Measurements from ENCODE around the gene ADD1.
"Not testable (repeated sequence)": the region's sequence is repeated elsewhere in the genome, so short reads cannot be mapped to it uniquely, and the experiment has no call there.

The ADD1 gene

DNA sequence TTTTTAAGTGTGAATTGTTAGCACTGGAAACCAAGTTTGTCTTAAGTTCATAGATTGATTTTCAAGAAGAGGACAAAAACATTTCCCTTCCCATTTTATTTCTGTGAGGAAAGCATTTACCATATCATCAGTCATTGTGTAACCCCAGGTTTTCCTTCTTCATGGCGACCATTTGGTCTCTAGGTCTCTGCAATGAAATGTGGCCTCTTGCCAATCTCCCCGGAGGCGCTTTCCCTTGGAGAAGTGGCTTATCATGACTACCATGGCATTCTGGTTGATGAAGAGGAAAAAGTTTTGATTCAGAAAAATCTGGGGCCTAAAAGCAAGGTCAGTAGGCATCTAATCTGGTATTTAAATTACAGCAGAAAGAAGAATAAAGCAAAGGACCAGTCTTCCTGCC lies 54.4 kb downstream of the ADD1 start:
- no peak for DNase-seq

DNA sequence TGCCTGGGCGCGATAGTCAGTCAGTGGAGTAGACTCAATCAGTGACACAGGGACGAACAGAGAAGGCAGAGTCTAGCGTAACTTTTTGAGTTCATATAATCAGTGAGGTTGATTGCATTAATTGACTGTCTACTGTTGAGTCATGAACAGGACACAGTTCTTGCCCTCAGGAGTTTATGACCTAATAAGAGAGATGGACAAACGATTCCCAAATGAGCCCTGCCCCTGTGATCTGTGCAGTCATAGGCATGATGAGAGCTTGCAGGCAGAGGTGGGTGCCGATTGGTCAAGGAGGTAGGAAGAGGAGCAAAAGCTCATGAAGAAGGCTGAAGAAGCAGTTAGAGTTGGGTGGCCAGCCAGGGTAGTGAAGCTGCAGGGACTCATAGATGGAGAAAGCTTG lies 57.1 kb downstream of the ADD1 start:
- DNase-seq = no peak

DNA sequence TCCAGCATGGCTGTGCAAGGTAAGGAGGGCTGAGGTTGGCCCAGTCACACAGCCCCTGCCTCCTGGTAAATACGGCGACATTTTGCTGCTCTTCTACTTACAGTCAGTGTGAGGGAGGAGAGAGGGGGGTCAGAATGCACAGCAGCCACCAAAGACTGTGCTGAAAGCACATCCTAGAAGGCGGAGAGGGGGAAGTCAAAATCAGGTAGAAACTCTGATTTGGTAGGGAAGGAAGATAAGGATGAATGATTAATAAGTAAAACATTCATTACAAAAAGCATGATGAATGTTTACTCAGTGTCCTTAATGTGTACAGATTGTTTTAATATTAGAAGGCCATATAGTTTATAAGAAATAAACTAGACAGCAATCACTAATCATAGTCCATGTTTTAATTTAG lies 57.5 kb downstream of the ADD1 start:
- DNase-seq = no peak

DNA sequence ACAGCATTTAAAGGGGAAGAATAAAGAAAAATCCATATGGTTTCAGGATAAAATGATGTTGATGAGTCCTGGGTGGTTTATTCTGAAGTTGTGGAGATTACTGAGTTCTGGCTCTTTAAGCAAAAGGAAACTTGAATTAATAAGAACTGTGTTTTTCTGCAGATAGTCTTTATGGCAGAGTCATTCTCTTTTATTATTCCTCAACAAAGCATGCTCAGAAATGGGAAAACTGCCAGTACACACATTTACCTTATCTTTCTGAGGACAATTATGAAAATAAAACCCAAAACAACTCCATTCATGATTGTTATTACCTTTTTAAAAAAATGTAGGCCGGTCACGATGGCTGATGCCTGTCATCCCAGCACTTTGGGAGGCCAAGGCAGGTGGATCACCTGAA lies 58.5 kb downstream of the ADD1 start:
- DNase-seq = no peak

DNA sequence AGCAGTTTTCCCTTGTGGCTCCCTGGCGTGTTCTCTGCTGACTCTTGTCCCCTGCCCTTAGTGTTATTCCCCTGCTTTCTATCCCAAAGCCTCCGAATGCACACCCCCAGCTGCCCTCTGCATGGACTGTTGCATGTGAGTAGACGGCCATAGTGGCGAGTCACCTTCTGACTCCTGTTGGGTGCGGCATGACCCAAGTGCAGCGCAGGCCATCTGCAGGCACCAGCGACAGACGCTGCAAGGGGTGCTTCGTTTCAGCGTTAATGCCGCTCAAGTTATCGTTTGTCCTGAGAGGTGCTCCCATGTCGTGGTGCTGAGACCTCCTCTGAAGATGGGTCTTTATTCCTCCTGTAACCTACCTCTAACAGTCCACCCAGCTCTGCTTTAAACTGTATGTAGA lies 61.9 kb downstream of the ADD1 start:
- DNase-seq = no peak

DNA sequence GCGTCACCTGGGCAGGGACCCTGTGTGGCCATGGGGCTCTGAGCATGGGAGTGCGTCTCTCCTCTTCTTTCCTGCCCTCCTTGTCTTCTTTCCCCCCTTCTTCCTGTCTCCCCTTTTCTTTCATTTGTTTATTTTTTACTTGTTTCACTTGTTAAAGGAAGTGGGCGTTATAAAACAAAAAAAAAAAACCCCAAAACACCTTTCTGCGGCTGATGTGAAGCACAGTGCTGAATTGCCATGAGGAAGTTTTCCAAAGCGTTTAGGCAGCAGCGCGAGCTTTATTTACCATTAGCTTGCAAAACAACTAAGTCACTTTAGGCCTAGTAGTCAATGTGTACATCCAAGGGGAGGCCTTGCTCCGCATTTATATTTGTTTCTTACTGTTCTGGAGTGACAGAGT lies 62.6 kb downstream of the ADD1 start:
- DNase-seq = no peak

DNA sequence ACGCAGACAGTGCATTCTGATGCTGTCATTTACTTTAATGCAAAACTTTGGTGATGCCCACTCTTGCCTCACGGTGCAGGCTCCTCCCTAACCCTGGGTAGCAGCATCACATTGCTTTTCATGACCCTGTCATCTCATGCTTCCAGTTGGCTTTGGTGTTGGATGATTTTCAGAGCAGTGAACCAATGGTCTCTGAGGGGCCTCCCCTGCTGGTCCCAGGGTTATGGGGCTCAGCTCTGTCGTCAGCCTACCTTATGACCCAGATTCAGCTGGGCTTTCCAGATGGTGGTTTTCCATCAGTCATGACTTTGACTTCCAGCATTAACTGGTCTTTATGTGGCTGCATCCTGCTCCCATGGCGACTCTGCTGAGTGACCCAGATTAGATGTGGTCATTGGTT lies 63.6 kb downstream of the ADD1 start:
- no peak for DNase-seq

DNA sequence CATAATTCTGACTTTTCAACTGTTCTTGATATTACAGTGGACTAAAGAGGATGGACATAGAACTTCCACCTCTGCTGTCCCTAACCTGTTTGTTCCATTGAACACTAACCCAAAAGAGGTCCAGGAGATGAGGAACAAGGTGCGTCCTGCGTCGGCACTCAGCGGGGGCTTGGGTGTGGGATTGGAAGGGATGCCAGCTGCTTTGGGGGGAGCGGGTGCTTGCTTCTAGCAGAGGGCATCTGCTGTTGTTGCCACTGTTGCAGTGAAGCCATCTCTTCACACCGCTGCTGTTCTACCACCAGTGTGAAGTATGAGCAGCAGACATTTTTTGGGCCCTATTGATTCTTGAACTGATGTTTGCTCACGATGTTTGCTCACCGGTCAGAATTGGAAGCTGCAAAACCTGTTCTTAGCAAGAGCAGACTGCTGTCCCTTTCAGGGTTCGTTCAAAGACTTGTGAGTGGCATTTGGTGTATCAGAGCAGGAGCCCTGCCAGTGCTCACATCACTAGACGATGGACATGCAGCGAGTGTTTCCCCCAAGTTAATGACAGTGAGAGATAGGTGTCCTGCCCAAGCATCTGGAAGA lies 64.2 kb downstream of the ADD1 start:
- DNase-seq = no peak

DNA sequence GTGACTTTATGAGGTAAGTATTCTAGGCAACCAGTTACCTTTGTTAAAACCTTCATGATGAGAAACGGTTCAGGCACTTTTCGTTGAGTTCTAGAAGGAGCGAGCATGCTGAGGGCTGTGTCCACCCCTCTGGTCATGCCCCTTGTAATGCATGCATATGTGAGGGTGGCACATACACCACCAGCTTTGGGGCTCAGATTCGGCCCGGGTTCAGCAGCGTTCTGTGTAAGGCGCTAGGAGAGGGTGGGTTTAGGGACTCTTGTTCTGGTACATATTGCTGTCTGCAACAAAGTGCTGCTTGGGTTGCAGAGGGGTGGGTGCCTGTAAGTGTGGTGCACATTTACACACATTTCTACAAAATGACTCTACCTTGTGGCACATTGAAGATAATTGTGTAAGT lies 65.0 kb downstream of the ADD1 start:
- DNase-seq = no peak

DNA sequence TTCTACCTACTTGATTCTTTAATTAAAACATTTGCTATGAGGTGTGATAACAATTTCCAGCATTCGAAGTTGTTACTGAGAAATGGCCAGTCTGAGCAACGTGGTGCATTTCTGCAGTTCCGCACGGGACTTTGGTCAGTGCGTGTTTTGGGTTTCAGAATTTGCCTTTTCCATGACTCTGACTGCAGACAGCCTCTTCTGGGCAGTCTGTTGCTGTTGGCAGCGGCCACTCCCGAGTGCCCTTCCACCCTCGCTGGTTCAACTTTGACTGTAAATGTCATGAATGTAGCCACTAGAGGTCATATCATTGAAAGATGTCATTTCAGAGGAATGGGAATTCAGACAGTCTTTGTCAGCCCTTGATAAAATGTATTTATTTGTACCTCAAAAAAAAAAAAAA lies 65.9 kb downstream of the ADD1 start:
- DNase-seq = no peak

DNA sequence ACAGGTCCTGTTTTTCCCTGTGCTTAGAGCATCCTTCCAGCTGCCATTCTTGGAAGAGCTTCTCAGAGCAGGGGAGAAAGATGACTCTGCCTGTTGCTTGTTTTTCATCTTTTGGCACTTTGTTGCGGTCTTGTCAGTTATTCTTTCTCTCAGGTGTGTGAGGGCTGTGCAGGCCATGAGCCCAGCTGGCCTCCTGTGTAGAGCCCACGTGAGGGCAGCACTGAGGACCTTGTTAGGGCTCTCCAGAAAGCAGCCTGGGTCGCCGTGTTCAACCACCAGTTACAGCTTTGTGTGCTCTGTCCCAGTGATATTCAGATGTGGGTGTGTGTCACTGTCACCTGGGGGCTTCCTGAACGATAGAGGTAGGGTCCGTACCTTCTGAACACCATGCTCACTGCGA lies 66.8 kb downstream of the ADD1 start:
- DNase-seq = no peak

DNA sequence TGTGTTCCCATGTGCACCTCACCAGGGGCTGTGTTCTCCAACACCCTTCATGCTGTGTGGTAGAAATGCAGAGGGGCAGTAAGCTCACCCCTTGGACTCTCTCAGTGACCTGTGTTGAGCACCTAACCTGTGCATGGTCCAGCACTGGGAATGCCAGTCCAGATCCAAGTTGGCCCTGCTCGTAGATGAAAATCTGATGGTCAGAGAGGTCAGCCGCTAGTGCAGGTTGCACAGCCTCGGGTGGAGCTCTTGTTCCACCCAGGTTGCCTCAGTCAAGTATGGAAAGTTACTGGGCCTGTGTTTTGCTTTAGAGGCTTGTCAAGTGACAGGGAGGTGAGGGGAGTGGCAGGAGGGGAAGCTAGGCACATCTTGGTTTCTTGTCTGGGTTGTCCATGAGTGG lies 68.2 kb downstream of the ADD1 start:
- no peak for DNase-seq

DNA sequence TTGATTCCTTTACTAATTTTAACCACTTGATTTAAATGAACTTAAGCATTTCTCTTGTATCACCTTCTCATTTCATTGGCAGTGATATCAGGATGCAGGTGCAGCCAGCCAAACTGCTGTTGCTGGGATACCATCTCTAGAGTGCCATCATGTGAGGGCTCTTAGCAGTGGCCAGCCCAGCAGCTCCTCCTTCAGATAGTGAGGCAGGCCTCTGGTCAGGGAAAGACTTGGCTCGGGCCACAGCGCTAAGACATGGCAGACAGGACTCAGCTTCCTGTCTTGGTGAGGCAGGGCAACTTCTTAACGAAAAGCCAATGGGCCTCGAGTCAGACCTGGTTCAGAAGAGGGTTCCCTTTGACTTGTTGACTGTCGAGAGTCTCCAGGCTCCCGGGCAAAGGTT lies 69.5 kb downstream of the ADD1 start:
- no peak for DNase-seq

DNA sequence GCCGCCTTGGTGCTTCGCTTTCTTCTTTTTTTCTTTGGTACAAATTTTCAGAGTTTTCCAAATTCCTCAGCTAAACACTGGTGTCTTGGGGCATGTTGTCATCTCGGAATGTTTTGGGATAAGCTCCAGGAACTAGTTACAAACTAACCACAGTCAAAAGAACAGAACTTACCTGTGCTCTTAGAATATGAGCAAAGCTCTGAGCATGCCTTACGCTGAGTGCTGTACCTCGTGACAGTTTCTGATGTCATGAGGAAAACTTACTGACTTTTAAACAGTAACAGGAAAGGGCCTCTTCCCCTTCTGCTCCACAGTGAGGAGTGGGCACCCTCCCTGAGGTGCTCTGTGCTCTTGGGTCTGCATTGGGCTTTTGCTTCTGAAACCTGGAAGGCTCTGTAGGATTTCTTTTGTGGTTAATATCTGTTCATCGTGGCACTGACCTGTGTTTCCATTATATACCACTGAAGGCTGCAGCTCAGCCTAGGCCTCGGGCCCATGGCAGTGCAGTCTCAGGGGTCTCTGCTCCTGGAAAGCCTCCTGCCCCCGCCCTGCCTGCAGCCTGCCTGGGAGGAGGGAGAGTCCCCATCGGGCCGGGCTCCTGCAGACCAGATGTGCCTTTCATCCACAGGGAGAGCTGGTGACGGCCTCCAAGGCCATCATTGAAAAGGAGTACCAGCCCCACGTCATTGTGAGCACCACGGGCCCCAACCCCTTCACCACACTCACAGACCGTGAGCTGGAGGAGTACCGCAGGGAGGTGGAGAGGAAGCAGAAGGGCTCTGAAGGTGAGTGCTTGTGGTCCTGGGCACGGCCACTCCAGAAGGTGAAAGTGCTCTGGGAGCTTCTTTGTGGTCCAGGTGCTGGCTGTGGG lies 70.8 kb downstream of the ADD1 start:
- no peak for DNase-seq

DNA sequence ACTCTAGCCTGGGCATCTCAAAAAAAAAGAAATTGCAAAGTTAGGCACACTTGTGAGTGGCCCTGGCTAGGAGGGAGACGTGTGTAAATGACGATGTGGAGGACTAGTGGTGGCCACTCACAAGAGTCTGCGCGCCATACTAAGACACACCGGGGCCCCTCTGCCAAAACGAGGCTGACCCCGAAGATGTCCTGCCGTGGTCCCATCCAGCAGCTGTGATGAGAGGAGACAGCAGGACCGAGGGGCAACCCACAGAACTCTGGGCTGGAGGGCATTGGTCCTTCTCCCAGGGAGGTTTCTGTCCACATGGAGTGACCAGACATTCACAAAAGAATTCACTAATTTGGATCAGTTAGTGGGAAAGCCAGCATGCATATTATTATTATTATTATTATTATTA lies 72.1 kb downstream of the ADD1 start:
- no peak for DNase-seq

DNA sequence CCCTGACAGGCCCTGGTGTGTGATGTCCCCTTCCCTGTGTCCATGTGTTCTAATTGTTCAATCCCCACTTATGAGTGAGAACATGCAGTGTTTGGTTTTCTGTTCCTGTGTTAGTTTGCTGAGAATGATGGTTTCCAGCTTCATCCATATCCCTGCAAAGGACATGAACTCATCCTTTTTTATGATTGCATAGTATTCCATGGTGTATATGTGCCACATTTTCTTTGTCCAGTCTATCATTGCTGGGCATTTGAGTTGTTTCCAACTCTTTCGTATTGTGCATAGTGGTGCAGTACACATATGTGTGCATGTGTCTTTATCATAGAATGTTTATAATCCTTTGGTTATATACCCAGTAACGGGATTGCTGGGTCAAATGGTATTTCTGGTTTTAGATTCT lies 73.1 kb downstream of the ADD1 start:
- not testable (repeated sequence) for DNase-seq

DNA sequence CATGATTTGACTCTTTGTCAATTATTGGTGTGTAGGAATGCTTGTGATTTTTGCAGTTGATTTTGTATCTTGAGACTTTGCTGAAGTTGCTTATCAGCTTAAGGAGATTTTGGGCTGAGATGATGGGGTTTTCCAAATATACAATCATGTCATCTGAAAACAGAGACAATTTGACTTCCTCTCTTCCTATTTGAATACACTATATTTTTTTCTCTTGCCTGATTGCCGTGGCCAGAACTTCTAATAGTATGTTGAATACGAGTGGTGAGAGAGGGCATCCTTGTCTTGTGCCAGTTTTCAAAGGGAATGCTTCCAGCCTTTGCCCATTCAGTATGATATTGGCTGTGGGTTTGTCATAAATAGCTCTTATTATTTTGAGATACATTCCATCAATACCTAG lies 74.7 kb downstream of the ADD1 start:
- not testable (repeated sequence) for DNase-seq

DNA sequence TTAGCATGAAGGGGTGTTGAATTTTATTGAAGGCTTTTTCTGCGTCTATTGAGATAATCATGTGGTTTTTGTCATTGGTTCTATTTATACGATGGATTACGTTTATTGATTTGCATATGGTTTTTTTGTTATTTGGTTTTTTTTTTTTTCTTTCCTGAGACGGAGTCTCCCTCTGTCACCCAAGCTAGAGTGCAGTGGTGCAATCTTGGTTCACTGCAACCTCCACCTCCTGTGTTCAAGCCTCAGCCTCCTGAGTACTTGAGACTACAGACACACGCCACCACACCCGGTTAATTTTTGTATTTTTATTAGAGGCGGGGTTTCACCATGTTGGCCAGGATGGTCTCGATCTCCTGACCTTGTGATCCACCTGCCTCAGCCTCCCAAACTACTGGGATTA lies 75.1 kb downstream of the ADD1 start:
- not testable (repeated sequence) for DNase-seq

DNA sequence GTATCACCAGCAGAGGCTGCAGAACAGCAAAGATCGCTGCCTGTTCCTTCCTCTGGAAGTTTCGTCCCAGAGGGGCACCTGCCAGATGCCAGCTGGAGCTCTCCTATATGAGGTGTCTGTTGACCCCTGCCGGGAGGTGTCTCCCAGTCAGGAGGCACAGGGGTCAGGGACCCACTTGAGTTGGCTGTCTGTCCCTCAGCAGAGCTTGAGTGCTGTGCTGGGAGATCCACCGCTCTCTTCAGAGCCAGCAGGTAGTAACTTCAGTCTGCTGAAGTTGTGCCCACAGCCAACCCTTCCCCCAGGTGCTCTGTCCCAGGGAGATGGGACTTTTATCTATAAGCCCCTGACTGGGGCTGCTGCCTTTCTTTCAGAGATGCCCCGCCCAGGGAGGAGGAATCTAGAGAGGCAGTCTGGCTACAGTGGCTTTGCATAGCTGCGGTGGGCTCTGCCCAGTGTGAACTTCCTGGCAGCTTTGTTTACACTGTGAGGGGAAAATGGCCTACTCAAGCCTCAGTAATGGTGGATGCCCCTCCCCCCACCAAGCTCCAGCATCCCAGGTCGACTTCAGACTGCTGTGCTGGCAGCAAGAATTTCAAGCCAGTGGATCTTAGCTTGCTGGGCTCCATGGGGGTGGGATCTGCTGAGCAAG lies 78.9 kb downstream of the ADD1 start:
- not testable (repeated sequence) for DNase-seq

DNA sequence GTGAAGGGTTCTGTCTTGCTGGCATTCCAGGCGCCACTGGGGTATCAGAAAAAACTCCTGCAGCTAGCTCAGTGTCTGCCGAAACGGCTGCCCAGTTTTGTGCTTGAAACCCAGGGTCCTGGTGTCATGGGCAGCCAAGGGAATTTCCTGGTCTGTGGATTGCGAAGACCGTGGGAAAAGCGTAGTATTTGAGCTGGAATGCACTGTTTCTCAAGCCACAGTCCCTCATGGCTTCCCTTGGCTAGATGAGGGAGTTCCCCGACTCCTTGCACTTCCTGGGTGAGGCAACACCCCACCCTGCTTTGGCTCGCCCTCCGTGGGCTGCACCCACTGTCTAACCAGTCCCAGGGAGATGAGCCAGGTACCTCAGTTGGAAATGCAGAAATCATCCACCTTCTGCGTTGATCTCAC lies 79.5 kb downstream of the ADD1 start:
- no peak for DNase-seq

DNA sequence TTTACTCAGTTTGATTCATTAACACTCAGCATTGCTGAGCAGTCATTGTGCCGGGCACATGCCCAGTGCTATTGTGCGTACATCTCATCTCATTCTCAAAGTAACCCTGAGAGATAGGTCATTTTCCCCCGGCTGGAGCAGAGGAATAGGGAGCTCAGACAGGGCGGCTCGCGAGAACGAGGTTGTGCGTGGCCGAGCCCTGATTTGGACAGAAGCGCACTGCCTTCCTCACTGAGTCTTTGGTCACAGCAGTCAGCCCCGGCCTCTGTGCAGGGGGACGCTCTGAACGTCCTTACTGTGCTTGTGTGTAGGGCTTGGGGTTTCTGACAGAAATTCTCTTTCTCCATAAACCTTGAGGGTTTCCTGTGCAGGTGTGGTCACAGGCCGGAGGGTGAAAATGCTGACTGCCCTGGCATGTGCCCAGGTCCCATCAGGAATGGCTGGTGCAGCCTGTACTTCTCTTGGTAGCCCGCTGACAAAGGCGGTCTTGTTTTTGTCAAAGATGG lies 80.1 kb downstream of the ADD1 start:
- DNase-seq = no peak

DNA sequence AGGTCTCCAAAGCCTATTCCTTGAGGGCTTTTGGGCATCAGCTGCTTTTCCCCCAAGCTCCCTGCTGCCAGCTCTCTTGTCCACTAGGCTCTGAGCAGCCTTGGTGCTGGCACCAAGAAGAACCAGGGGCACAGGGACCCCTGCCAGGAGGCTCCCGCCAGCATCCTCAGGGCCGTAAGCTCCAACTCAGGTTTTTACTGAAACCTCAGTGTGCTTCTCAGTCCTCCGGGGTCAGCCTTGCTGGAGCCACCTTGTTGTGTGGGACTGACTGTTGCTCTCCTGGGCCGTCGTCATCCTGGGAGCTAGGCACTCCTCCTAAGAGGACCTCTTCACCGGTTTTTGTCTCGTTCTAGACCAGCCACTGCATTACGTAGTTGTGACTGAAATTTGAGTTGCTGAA lies 80.6 kb downstream of the ADD1 start:
- no peak for DNase-seq

DNA sequence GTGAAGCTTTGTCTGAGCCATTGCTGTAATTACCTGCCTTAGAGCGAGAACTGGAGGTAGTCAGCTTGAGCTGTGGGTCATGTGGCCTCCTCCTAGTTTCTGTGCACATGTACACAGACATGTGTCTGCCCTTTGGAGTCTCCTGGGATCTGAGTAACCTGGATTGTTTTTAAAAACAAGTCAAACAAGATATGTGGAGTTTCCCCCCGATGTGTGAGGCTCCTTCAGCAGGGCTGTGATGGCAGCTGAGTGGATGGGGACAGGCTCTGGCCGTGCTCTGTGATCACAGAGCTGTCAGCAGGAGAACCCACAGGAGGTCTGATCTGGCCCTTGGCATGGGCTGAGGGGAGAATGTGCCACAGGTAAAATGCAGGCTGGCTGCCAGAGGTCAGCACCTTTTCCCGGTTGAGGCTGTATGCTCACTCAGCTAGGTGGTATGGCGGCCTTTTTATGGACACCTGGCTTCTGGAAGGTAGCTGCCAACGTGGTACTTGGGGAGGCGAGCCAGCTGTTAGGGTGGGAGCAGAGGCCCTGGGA lies 81.2 kb downstream of the ADD1 start:
- no peak for DNase-seq

DNA sequence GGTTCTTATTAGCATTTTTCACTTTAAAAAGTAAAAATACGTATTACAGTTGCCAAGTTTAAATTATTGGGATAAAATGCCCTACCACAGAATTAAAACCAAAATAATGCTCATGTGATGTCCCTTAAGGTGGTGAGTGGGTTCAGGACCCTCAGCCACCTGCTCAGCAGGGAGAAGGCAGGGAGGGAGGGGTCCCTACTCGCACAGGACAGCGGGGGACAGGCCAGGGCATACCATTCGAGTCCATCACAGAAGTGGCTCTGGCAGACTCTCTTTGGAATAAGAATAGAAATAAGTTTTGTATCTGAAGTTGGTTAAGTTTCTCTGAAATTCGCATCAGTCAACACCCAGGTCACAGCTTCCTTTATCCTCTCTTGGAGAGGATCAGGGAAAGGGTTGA lies 81.9 kb downstream of the ADD1 start:
- DNase-seq = no peak

All from activated naive CD4-positive, alpha-beta T cell treated with anti-CD3 and anti-CD28 coated beads, Interleukin-2, amount 50 U/mL, for 16 hours (primary cell).